22Rv1 (cell line): ENCODE results near the gene MARCHF3.

Source experiments
- CTCF ChIP-seq: fragments of 450-650 bp; IDR thresholded peaks from 2 replicates; pipeline ENCODE4 v1.5.1; 2017; ENCODE audit warnings: mild to moderate bottlenecking
- ZFX ChIP-seq: fragments of 450-650 bp; IDR thresholded peaks from 2 replicates; pipeline ENCODE4 v1.6.1; 2017; ENCODE audit warnings: antibody characterized with exemption, borderline replicate concordance

GRCh38 chr5:126848253-126848652 is 182.1 kb downstream of the MARCHF3 start:
- TF ChIP-seq CTCF (no peak), ZFX (no peak)
